ENCODE data around the gene KCNN3.

Gene KCNN3

DNA sequence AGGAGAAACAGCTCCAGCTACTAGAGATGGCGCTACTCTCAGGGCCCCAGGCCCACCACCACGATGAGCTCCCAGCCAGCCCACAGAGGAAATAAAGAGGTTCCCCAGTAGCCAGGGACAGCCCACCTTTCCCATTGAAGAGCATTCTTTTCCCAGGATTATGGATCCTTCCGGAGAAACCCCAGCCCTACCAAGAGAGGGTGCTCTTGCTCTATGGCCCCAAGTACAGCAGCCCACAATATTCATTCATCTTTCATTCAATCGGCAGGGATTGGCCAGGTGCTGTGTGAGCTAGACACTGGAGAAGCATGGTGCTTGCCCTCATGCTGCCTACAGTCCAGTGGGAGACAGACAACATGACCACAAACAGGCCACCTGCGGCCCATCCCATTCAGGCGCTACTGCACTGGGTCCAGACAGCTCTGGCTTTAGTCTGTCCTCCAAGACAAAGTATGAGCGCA is 36.6 kb upstream of the KCNN3 start:
- H3K4me3 ChIP-seq: no peak overlapping the region
- H3K27ac ChIP-seq: no peak overlapping the region
- TF ChIP-seq, protein P1, sequence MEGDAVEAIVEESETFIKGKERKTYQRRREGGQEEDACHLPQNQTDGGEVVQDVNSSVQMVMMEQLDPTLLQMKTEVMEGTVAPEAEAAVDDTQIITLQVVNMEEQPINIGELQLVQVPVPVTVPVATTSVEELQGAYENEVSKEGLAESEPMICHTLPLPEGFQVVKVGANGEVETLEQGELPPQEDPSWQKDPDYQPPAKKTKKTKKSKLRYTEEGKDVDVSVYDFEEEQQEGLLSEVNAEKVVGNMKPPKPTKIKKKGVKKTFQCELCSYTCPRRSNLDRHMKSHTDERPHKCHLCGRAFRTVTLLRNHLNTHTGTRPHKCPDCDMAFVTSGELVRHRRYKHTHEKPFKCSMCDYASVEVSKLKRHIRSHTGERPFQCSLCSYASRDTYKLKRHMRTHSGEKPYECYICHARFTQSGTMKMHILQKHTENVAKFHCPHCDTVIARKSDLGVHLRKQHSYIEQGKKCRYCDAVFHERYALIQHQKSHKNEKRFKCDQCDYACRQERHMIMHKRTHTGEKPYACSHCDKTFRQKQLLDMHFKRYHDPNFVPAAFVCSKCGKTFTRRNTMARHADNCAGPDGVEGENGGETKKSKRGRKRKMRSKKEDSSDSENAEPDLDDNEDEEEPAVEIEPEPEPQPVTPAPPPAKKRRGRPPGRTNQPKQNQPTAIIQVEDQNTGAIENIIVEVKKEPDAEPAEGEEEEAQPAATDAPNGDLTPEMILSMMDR (IDR thresholded peaks at IDR 0.05): no peak
- no peak for DNase-seq (ENCODE audit: low spot score)

DNA sequence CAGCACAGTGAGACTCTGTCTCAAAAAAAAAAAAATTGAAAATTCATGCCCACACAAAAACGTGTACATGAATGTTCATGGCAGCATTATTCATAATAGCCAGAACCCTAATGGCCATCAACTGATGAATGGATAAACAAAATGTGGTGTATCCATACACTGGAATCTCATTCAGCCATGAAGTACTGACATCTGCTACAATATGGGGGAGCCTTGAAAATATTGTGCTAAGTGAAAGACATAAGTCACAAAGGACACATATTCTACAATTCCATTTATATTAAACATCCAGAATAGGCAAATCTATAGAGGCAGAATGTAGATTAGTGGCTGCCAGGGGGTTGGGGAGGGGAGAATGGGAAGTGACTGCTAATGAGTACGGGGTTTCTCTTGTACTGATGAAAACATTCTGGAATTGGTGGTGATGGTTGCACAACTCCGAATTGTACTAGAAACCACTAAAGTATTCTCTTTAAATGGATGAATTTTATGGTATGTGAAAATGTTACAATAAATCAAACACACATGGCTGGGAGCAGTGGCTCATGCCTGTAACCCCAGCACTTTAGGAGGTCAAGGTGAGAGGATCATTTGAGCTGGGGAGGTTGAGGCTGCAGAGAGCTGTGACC is 33.0 kb upstream of the KCNN3 start:
- no peak overlapping the region for H3K4me3 ChIP-seq
- TF ChIP-seq, protein P1 (IDR thresholded peaks at IDR 0.05): no peak
- no peak overlapping the region for H3K27ac ChIP-seq
- no peak for DNase-seq (ENCODE audit: low spot score)

DNA sequence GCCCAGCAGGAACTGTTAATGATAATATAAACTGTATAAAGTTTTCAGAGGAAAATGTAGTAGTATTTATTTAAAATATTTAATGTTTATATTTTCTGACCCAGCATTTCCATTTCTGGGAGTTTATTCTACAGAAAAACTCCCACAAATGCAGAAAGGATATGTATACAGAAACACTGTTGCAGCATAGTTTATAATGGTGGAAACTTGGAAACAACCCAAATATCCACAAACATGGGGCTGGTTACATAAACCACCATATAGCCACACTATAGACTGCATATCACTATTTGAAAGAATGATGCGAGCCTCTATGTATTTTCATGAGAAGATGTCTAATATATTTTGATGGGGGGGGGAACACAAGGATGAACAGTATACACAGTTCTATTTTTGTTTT is 31.5 kb upstream of the KCNN3 start:
- no peak overlapping the region for H3K27ac ChIP-seq
- TF ChIP-seq, protein P1 (IDR thresholded peaks at IDR 0.05): no peak
- DNase-seq (ENCODE audit: low spot score): no peak

DNA sequence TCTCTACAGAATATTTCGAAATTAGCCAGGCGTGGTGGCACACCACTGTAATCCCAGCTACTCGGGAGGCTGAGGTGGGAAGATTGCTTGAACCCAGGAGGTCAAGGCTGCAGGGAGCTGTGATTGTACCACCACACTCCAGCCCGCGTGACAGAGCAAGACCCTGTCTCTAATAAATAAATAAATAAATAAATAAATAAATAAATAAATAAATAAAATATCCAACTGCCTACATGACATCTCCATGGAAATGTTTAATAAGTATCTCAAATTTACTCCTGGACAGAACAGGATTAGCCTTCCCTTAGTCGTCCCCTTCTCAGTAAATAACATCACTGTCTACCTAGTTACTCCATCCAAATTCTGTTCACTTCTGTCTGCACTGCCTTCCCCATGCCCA is 29.0 kb upstream of the KCNN3 start:
- TF ChIP-seq, protein P1 (IDR thresholded peaks at IDR 0.05): no peak
- Histone ChIP-seq H3K4me3 (no peak overlapping the region), H3K27ac (no peak overlapping the region)
- DNase-seq (ENCODE audit: low spot score): no peak

More for the DNA sequence above, 31.5 kb upstream of the KCNN3 start:
- H3K4me3 ChIP-seq: no peak overlapping the region

DNA sequence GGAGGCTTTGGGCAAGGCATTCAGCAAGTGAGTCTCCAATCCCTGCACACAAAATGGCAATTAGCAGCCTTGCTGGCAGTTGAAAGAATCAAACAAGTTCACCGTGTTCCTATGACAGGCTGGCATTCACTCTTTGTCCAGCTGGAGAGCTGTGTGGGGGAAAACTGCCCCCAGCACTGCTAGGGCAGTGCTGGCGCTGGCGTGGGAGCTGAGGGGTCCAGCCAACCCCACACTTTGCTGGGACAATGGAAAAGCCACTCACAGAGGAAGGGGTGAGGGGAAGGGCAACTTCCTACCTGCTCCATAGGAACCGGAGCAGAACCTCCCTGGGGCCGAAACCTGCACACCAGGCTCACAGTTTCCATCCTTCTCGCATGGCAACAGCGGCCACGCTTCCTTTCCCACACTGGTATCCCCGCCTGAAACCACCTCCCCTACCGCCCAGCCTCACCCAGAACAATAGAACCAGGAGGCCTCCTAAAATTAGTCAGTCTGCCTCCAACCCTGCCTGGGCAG is 26.7 kb upstream of the KCNN3 start:
- Histone ChIP-seq H3K4me3 (no peak overlapping the region), H3K27ac (no peak overlapping the region)
- TF ChIP-seq, protein P1 (IDR thresholded peaks at IDR 0.05): no peak
- DNase-seq (ENCODE audit: low spot score): no peak

DNA sequence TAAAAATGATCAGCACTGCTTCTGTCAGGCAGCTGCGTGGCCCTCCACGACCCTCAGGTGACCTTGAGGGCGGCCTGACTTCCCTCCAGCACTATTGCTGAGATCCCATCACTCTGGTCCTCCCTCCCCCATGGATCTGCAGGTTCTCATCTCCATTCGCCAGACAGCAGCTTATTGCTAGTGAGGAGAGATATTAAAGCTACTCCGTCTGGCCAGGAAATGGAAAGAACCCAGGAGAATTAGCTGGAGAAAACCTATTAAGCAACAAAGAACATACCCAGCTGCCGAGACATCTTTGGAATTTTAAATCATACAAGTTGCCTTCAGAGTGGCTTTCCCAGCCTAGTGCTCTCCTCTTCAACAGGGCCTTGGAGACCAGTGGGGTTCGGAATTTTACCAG is 25.7 kb upstream of the KCNN3 start:
- no peak for DNase-seq (ENCODE audit: low spot score)
- Histone ChIP-seq H3K27ac (no peak overlapping the region), H3K4me3 (no peak overlapping the region)
- TF ChIP-seq, protein P1 (IDR thresholded peaks at IDR 0.05): no peak

DNA sequence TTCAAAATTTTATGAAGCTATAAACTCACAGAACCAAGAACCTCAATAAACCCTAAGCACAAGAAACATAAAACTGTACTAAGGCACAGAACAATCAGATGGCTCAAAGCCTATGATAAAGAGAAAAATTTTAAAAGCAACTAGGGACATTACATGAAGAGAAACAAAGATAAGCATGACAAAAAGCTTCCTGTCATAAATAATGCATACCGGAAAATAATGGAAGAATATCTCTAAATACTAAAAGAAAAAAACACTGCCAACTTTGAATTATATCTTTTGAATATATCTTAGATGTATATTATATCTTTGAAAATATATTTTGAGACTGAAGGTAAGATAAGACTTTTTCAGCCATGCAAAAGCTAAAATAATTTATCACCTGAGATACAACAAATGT is 21.4 kb upstream of the KCNN3 start:
- DNase-seq (ENCODE audit: low spot score): no peak
- Histone ChIP-seq H3K27ac (no peak overlapping the region), H3K4me3 (no peak overlapping the region)
- TF ChIP-seq, protein P1 (IDR thresholded peaks at IDR 0.05): no peak
